WTC11 (cell line): ENCODE data around the gene ZNG1F.
"Not testable (repeated sequence)": the region's sequence is repeated elsewhere in the genome, so short reads cannot be mapped to it uniquely, and the experiment has no call there.

ENCODE experiments used
- HMGA2 ChIP-seq: fragments of 250-450 bp; sonication (Bioruptor Pico); IDR thresholded peaks from 2 replicates; pipeline ENCODE4 v1.4.0; 2021; ENCODE audit warnings: mild to moderate bottlenecking, moderate library complexity
- JUN ChIP-seq: sonication (generic); formaldehyde crosslinking; IDR thresholded peaks from 2 replicates; pipeline ENCODE4 v1.8.0; 2023; ENCODE audit warnings: mild to moderate bottlenecking, missing genetic modification reagents
- SP1 ChIP-seq: sonication (generic); formaldehyde crosslinking; conservative IDR thresholded peaks from 2 replicates; pipeline ENCODE4 v1.8.1; 2022; ENCODE audit warnings: missing genetic modification reagents
- ZBTB21 ChIP-seq: sonication (generic); formaldehyde crosslinking; IDR thresholded peaks from 2 replicates; pipeline ENCODE4 v1.8.1; 2023; ENCODE audit warnings: mild to moderate bottlenecking, missing genetic modification reagents, borderline replicate concordance
- ZNF232 ChIP-seq: sonication (generic); formaldehyde crosslinking; IDR thresholded peaks from 2 replicates; pipeline ENCODE4 v1.8.0; 2022; ENCODE audit warnings: mild to moderate bottlenecking, missing genetic modification reagents
- TF ChIP-seq, protein P1 (sequence below): fragments of 200-600 bp; IDR thresholded peaks from 2 replicates; pipeline ENCODE4 v1.8.0; 2022; ENCODE audit warnings: antibody characterized with exemption
- TF ChIP-seq, protein P2 (sequence below): sonication (generic); formaldehyde crosslinking; conservative IDR thresholded peaks from 2 replicates; pipeline ENCODE4 v1.8.1; 2022; ENCODE audit warnings: mild to moderate bottlenecking, missing genetic modification reagents
- TF ChIP-seq, protein P3 (sequence below): sonication (generic); formaldehyde crosslinking; IDR thresholded peaks from 2 replicates; pipeline ENCODE4 v1.8.0; 2022; ENCODE audit warnings: mild to moderate bottlenecking, missing genetic modification reagents
- TF ChIP-seq, protein P4 (sequence below): sonication (generic); formaldehyde crosslinking; IDR thresholded peaks from 2 replicates; pipeline ENCODE4 v1.8.0; 2023; ENCODE audit warnings: missing genetic modification reagents
- TF ChIP-seq, protein P5 (sequence below): sonication (generic); formaldehyde crosslinking; IDR thresholded peaks from 2 replicates; pipeline ENCODE4 v1.8.0; 2022; ENCODE audit warnings: mild to moderate bottlenecking, missing genetic modification reagents
- TF ChIP-seq, protein P6 (sequence below): sonication (generic); formaldehyde crosslinking; IDR thresholded peaks from 2 replicates; pipeline ENCODE4 v1.8.1; 2022; ENCODE audit warnings: missing genetic modification reagents, borderline replicate concordance
- TF ChIP-seq, protein P7 (sequence below): fragments of 250-450 bp; sonication (Bioruptor Pico); conservative IDR thresholded peaks from 2 replicates; pipeline ENCODE4 v1.9.0; 2021; ENCODE audit warnings: mild to moderate bottlenecking

DNA sequence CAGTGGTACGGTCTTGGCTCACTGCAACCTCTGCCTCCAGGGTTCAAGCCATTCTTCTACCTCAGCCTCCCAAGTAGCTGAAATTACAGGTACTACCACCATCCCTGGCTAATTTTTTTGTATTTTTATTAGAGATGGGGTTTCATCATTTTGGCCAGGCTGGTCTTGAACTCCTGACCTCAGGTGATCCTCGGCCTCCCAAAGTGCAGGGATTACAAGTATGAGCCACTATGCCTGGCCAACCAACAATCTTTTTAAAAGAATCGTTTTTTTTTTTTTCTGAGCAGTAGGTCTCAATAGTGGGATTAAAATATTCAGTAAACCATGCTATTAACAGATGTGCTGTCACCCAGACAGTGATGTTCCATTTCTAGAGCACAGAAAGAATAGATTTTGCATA is 45.1 kb upstream of the ZNG1F start:
- TF ChIP-seq, protein P1, sequence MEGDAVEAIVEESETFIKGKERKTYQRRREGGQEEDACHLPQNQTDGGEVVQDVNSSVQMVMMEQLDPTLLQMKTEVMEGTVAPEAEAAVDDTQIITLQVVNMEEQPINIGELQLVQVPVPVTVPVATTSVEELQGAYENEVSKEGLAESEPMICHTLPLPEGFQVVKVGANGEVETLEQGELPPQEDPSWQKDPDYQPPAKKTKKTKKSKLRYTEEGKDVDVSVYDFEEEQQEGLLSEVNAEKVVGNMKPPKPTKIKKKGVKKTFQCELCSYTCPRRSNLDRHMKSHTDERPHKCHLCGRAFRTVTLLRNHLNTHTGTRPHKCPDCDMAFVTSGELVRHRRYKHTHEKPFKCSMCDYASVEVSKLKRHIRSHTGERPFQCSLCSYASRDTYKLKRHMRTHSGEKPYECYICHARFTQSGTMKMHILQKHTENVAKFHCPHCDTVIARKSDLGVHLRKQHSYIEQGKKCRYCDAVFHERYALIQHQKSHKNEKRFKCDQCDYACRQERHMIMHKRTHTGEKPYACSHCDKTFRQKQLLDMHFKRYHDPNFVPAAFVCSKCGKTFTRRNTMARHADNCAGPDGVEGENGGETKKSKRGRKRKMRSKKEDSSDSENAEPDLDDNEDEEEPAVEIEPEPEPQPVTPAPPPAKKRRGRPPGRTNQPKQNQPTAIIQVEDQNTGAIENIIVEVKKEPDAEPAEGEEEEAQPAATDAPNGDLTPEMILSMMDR, result not testable (repeated sequence)
- TF ChIP-seq, protein P2, sequence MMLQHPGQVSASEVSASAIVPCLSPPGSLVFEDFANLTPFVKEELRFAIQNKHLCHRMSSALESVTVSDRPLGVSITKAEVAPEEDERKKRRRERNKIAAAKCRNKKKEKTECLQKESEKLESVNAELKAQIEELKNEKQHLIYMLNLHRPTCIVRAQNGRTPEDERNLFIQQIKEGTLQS, result not testable (repeated sequence)
- TF ChIP-seq, protein P3, sequence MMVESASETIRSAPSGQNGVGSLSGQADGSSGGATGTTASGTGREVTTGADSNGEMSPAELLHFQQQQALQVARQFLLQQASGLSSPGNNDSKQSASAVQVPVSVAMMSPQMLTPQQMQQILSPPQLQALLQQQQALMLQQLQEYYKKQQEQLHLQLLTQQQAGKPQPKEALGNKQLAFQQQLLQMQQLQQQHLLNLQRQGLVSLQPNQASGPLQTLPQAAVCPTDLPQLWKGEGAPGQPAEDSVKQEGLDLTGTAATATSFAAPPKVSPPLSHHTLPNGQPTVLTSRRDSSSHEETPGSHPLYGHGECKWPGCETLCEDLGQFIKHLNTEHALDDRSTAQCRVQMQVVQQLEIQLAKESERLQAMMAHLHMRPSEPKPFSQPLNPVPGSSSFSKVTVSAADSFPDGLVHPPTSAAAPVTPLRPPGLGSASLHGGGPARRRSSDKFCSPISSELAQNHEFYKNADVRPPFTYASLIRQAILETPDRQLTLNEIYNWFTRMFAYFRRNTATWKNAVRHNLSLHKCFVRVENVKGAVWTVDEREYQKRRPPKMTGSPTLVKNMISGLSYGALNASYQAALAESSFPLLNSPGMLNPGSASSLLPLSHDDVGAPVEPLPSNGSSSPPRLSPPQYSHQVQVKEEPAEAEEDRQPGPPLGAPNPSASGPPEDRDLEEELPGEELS (CRISPR knock-in tag), result not testable (repeated sequence)
- TF ChIP-seq, protein P4, sequence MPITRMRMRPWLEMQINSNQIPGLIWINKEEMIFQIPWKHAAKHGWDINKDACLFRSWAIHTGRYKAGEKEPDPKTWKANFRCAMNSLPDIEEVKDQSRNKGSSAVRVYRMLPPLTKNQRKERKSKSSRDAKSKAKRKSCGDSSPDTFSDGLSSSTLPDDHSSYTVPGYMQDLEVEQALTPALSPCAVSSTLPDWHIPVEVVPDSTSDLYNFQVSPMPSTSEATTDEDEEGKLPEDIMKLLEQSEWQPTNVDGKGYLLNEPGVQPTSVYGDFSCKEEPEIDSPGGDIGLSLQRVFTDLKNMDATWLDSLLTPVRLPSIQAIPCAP (CRISPR knock-in tag), result not testable (repeated sequence)
- TF ChIP-seq HMGA2; ZBTB21 (CRISPR knock-in tag); ZNF232 (CRISPR knock-in tag); JUN (CRISPR knock-in tag); SP1 (CRISPR knock-in tag): not testable (repeated sequence)
- TF ChIP-seq, protein P5, sequence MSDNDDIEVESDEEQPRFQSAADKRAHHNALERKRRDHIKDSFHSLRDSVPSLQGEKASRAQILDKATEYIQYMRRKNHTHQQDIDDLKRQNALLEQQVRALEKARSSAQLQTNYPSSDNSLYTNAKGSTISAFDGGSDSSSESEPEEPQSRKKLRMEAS (CRISPR knock-in tag), result not testable (repeated sequence)
- TF ChIP-seq, protein P6, sequence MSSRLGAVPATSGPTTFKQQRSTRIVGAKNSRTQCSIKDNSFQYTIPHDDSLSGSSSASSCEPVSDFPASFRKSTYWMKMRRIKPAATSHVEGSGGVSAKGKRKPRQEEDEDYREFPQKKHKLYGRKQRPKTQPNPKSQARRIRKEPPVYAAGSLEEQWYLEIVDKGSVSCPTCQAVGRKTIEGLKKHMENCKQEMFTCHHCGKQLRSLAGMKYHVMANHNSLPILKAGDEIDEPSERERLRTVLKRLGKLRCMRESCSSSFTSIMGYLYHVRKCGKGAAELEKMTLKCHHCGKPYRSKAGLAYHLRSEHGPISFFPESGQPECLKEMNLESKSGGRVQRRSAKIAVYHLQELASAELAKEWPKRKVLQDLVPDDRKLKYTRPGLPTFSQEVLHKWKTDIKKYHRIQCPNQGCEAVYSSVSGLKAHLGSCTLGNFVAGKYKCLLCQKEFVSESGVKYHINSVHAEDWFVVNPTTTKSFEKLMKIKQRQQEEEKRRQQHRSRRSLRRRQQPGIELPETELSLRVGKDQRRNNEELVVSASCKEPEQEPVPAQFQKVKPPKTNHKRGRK (CRISPR knock-in tag), result not testable (repeated sequence)
- TF ChIP-seq, protein P7, sequence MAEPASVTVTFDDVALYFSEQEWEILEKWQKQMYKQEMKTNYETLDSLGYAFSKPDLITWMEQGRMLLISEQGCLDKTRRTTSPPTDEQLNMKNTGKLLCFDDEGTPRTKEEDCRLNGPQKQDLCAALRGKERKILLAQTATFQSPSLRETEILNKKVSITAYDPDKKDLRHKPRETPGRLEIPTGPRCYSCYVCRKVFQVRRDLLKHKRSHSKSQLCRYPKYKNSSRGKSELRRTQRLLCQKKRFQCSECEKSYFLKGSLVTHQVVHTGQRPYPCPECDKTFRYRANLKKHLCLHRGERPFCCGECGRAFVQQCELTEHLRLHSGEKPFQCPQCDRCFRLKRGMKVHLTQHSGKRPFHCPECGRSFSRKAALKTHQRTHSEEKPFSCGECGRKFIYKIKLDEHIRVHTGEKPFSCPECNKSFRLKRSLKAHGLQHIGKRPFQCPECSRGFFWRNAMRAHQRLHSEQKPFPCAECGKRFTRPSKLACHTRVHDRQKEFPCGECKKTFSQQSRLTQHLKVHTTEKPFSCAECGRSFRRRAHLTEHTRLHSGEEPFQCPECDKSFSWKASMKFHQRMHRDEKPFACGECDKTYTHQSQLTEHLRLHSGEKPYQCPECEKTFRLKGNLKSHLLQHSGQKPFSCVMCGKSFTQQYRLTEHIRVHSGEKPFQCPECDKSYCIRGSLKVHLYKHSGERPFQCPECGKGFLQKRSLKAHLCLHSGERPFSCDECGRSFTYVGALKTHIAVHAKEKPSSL (CRISPR knock-in tag), result not testable (repeated sequence)
